SK-N-SH treated with all-trans-retinoic acid at 6 μM for 48 hours (cell line): ENCODE results near the gene RRM2.

Source experiments
- ATAC-seq: fragments of 200-7000 bp; cut with Tn5 transposase; 3 replicates; pipeline ENCODE4 v1.9.1; 2020; ENCODE audit warnings: mild to moderate bottlenecking, moderate library complexity
- BACH2 ChIP-seq: fragments of 250-450 bp; sonication (Bioruptor Pico); IDR thresholded peaks from 2 replicates; pipeline ENCODE4 v1.9.0; 2021; ENCODE audit warnings: mild to moderate bottlenecking, borderline replicate concordance
- CREB5 ChIP-seq: fragments of 250-450 bp; sonication (Bioruptor Pico); IDR thresholded peaks from 2 replicates; pipeline ENCODE4 v1.5.1; 2020; ENCODE audit warnings: low read depth, mild to moderate bottlenecking, moderate library complexity
- CSDC2 ChIP-seq: fragments of 250-450 bp; sonication (Bioruptor Pico); IDR thresholded peaks from 2 replicates; pipeline ENCODE4 v1.5.0; 2020; ENCODE audit warnings: mild to moderate bottlenecking, moderate library complexity
- ESRRG ChIP-seq: fragments of 250-450 bp; sonication (Bioruptor Pico); IDR thresholded peaks from 2 replicates; pipeline ENCODE4 v1.6.1; 2021; ENCODE audit warnings: mild to moderate bottlenecking
- GLIS3 ChIP-seq: fragments of 250-450 bp; sonication (Bioruptor Pico); IDR thresholded peaks from 2 replicates; pipeline ENCODE4 v1.5.0; 2020; ENCODE audit warnings: mild to moderate bottlenecking, moderate library complexity
- ISL1 ChIP-seq: fragments of 250-450 bp; sonication (Bioruptor Pico); IDR thresholded peaks from 2 replicates; pipeline ENCODE4 v2.1.2; 2022; ENCODE audit warnings: mild to moderate bottlenecking, moderate library complexity
- OSR1 ChIP-seq: fragments of 250-450 bp; sonication (Bioruptor Pico); IDR thresholded peaks from 2 replicates; pipeline ENCODE4 v1.8.0; 2022; ENCODE audit warnings: moderate library complexity, mild to moderate bottlenecking, inconsistent platforms
- PATZ1 ChIP-seq: fragments of 250-450 bp; sonication (Bioruptor Pico); IDR thresholded peaks from 2 replicates; pipeline ENCODE4 v1.8.0; 2020; ENCODE audit warnings: mild to moderate bottlenecking, moderate library complexity, borderline replicate concordance
- POU6F1 ChIP-seq: fragments of 250-450 bp; sonication (Bioruptor Pico); IDR thresholded peaks from 2 replicates; pipeline ENCODE4 v1.8.0; 2021; ENCODE audit warnings: low read depth, mild to moderate bottlenecking, moderate library complexity, borderline replicate concordance
- RARB ChIP-seq: fragments of 250-450 bp; sonication (Bioruptor Pico); IDR thresholded peaks from 2 replicates; pipeline ENCODE4 v1.8.0; 2021; ENCODE audit warnings: mild to moderate bottlenecking, moderate library complexity
- TCF4 ChIP-seq: fragments of 250-450 bp; sonication (Bioruptor Pico); IDR thresholded peaks from 2 replicates; pipeline ENCODE4 v1.8.0; 2021; ENCODE audit warnings: mild to moderate bottlenecking, moderate library complexity, borderline replicate concordance
- TOX ChIP-seq: fragments of 250-450 bp; sonication (Bioruptor Pico); IDR thresholded peaks from 2 replicates; pipeline ENCODE4 v1.8.0; 2021; ENCODE audit warnings: mild to moderate bottlenecking, moderate library complexity, borderline replicate concordance
- TSHZ2 ChIP-seq: fragments of 250-450 bp; sonication (Bioruptor Pico); IDR thresholded peaks from 2 replicates; pipeline ENCODE4 v1.5.0; 2020; ENCODE audit warnings: mild to moderate bottlenecking, moderate library complexity
- ZC3H10 ChIP-seq: fragments of 250-450 bp; sonication (Bioruptor Pico); IDR thresholded peaks from 2 replicates; pipeline ENCODE4 v1.5.1; 2021; ENCODE audit warnings: mild to moderate bottlenecking, moderate library complexity
- ZFP3 ChIP-seq: fragments of 250-450 bp; sonication (Bioruptor Pico); IDR thresholded peaks from 2 replicates; pipeline ENCODE4 v1.5.0; 2020; ENCODE audit warnings: mild to moderate bottlenecking, moderate library complexity
- ZFP30 ChIP-seq: fragments of 450-650 bp; formaldehyde crosslinking; IDR thresholded peaks from 2 replicates; pipeline ENCODE4 v1.5.0; 2022; ENCODE audit warnings: mild to moderate bottlenecking, moderate library complexity
- ZNF70 ChIP-seq: fragments of 450-650 bp; formaldehyde crosslinking; IDR thresholded peaks from 2 replicates; pipeline ENCODE4 v1.5.0; 2020; ENCODE audit warnings: mild to moderate bottlenecking, moderate library complexity
- ZNF8 ChIP-seq: fragments of 450-650 bp; formaldehyde crosslinking; IDR thresholded peaks from 2 replicates; pipeline ENCODE4 v1.5.0; 2020; ENCODE audit warnings: mild to moderate bottlenecking, moderate library complexity

The RRM2 gene

GRCh38 chr2:10125842-10126631, 3.5 kb downstream of the RRM2 start (continued):
- no peak for TF ChIP-seq PATZ1 (CRISPR knock-in tag)

GRCh38 chr2:10126632-10127026, 4.1 kb downstream of the RRM2 start:
- ATAC-seq = no peak
- TF ChIP-seq ZFP30 (CRISPR knock-in tag) = no peak
- TF ChIP-seq ISL1 (CRISPR knock-in tag) = peak; percentile 53; the same call in 1 of the 2 replicates
- TF ChIP-seq TSHZ2 (CRISPR knock-in tag) = peak; percentile 40; the same call in 1 of the 2 replicates

- ATAC-seq = no peak
- TF ChIP-seq BACH2 (CRISPR knock-in tag) (no peak), GLIS3 (CRISPR knock-in tag) (no peak), ZNF8 (CRISPR knock-in tag) (no peak), RARB (no peak), TOX (CRISPR knock-in tag) (no peak), ISL1 (CRISPR knock-in tag) (no peak), CSDC2 (CRISPR knock-in tag) (no peak), ESRRG (CRISPR knock-in tag) (no peak), TCF4 (CRISPR knock-in tag) (no peak), ZFP3 (no peak), CREB5 (CRISPR knock-in tag) (no peak), ZNF70 (CRISPR knock-in tag) (no peak), ZC3H10 (CRISPR knock-in tag) (no peak), OSR1 (CRISPR knock-in tag) (no peak), TSHZ2 (CRISPR knock-in tag) (no peak), POU6F1 (CRISPR knock-in tag) (no peak)
These were observed 5.9 kb downstream of the RRM2 start for GRCh38 chr2:10128420-10128819.
